GM12874 (cell line): ENCODE data around the gene RNU6-7.

Experiments
- CTCF ChIP-seq: IDR thresholded peaks from 2 replicates; pipeline ENCODE4 v1.5.1; 2011; ENCODE audit warnings: low read depth, mild to moderate bottlenecking, control low read depth, low read length, moderate library complexity; ENCODE audit not compliant: insufficient read depth

RNU6-7 gene

GRCh38 chr14:32201816-32202490 lies at the start of gene RNU6-7:
TSS of gene RNU6-7 (plus strand) at chr14:32202045.
- TF ChIP-seq CTCF: no peak

- no peak for TF ChIP-seq CTCF
Measured at GRCh38 chr14:32166029-32166428, 35.8 kb upstream of the RNU6-7 start.

GRCh38 chr14:32166924-32167323 lies 34.9 kb upstream of the RNU6-7 start:
- no peak for TF ChIP-seq CTCF

GRCh38 chr14:32167907-32168306 lies 33.9 kb upstream of the RNU6-7 start:
- no peak for TF ChIP-seq CTCF

- no peak for TF ChIP-seq CTCF
Measured at GRCh38 chr14:32169191-32169590, 32.7 kb upstream of the RNU6-7 start.

- no peak for TF ChIP-seq CTCF
Measured at GRCh38 chr14:32171469-32171868, 30.4 kb upstream of the RNU6-7 start.

GRCh38 chr14:32183151-32184058 lies 18.4 kb upstream of the RNU6-7 start:
- TF ChIP-seq CTCF: no peak
